ENCODE results near the gene MAMDC4. TPM values are rescaled to one million over a fixed set of nuclear protein-coding genes. Genes with fewer than 3 reads are reported as not detected.
"Not testable (repeated sequence)": the region's sequence is repeated elsewhere in the genome, so short reads cannot be mapped to it uniquely, and the experiment has no call there.

The MAMDC4 gene
- total RNA-seq, 1 donor from 2014 or later: 7.7 TPM

DNA sequence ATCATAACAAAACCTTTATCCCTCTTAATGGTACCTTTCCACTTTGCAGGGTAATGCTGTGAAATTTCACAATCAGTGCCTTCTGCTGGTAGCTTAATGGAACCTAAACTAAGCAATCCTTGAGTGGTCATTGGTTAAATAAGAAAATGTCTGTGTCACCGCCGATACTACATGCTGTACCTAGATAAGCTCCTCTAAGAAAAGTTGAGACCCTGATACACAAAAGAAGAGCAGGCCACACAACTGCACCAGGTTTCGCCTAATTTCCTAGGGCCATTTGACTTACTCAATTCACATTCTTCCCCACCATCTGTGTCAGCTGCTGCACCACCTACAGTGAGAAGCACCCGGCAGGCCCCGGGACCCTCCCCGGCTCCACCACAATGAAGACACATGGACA lies 23.0 kb downstream of the MAMDC4 start:
- no peak overlapping the region for H3K4me3 Mint-ChIP-seq (ENCODE audit: unreplicated experiment)
- no peaks in the 10 kb centered on the region for H3K4me1 Mint-ChIP-seq (ENCODE audit: low read depth)
- H3K27me3 Mint-ChIP-seq (ENCODE audit: low read depth): peaks cover 3% of the 10 kb centered on the region
- no peaks in the 10 kb centered on the region for H3K36me3 Mint-ChIP-seq (ENCODE audit: low read depth)
- H3K27ac Mint-ChIP-seq (ENCODE audit: unreplicated experiment): no peak overlapping the region
- DNase-seq (ENCODE audit: low spot score): no peak
- H3K9me3 Mint-ChIP-seq (ENCODE audit: low read depth): peaks cover 2% of the 10 kb centered on the region
- TF ChIP-seq, protein P1, sequence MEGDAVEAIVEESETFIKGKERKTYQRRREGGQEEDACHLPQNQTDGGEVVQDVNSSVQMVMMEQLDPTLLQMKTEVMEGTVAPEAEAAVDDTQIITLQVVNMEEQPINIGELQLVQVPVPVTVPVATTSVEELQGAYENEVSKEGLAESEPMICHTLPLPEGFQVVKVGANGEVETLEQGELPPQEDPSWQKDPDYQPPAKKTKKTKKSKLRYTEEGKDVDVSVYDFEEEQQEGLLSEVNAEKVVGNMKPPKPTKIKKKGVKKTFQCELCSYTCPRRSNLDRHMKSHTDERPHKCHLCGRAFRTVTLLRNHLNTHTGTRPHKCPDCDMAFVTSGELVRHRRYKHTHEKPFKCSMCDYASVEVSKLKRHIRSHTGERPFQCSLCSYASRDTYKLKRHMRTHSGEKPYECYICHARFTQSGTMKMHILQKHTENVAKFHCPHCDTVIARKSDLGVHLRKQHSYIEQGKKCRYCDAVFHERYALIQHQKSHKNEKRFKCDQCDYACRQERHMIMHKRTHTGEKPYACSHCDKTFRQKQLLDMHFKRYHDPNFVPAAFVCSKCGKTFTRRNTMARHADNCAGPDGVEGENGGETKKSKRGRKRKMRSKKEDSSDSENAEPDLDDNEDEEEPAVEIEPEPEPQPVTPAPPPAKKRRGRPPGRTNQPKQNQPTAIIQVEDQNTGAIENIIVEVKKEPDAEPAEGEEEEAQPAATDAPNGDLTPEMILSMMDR (IDR thresholded peaks at IDR 0.05): no peak

GRCh38 chr9:136876476-136876875 lies 24.3 kb downstream of the MAMDC4 start:
- no peak overlapping the region for H3K27ac Mint-ChIP-seq (ENCODE audit: unreplicated experiment)
- no peak overlapping the region for H3K4me3 Mint-ChIP-seq (ENCODE audit: unreplicated experiment)
- H3K27me3 Mint-ChIP-seq (ENCODE audit: low read depth): peaks cover 3% of the 10 kb centered on the region
- H3K4me1 Mint-ChIP-seq (ENCODE audit: low read depth): peaks cover 1% of the 10 kb centered on the region
- TF ChIP-seq, protein P1 (IDR thresholded peaks at IDR 0.05): no peak
- peaks cover 2% of the 10 kb centered on the region for H3K9me3 Mint-ChIP-seq (ENCODE audit: low read depth)
- DNase-seq (ENCODE audit: low spot score): no peak
- H3K36me3 Mint-ChIP-seq (ENCODE audit: low read depth): no peaks in the 10 kb centered on the region

GRCh38 chr9:136880651-136881050 lies 28.5 kb downstream of the MAMDC4 start:
- H3K36me3 Mint-ChIP-seq (ENCODE audit: low read depth): no peaks in the 10 kb centered on the region
- DNase-seq (ENCODE audit: low spot score): no peak
- peaks cover 3% of the 10 kb centered on the region for H3K27me3 Mint-ChIP-seq (ENCODE audit: low read depth)
- TF ChIP-seq, protein P1 (IDR thresholded peaks at IDR 0.05): no peak
- H3K27ac Mint-ChIP-seq (ENCODE audit: unreplicated experiment): no peak overlapping the region
- H3K4me1 Mint-ChIP-seq (ENCODE audit: low read depth): peaks cover 19% of the 10 kb centered on the region
- H3K9me3 Mint-ChIP-seq (ENCODE audit: low read depth): no peaks in the 10 kb centered on the region
- no peak overlapping the region for H3K4me3 Mint-ChIP-seq (ENCODE audit: unreplicated experiment)

GRCh38 chr9:136881691-136882108 lies 29.6 kb downstream of the MAMDC4 start:
- Mint-ChIP-seq H3K27ac (ENCODE audit: unreplicated experiment) (no peak overlapping the region), H3K4me3 (ENCODE audit: unreplicated experiment) (no peak overlapping the region), H3K27me3 (ENCODE audit: low read depth) (no peaks in the 10 kb centered on the region), H3K4me1 (ENCODE audit: low read depth) (peaks cover 20% of the 10 kb centered on the region), H3K36me3 (ENCODE audit: low read depth) (no peaks in the 10 kb centered on the region), H3K9me3 (ENCODE audit: low read depth) (no peaks in the 10 kb centered on the region)
- TF ChIP-seq, protein P1 (IDR thresholded peaks at IDR 0.05): no peak
- no peak for DNase-seq (ENCODE audit: low spot score)

DNA sequence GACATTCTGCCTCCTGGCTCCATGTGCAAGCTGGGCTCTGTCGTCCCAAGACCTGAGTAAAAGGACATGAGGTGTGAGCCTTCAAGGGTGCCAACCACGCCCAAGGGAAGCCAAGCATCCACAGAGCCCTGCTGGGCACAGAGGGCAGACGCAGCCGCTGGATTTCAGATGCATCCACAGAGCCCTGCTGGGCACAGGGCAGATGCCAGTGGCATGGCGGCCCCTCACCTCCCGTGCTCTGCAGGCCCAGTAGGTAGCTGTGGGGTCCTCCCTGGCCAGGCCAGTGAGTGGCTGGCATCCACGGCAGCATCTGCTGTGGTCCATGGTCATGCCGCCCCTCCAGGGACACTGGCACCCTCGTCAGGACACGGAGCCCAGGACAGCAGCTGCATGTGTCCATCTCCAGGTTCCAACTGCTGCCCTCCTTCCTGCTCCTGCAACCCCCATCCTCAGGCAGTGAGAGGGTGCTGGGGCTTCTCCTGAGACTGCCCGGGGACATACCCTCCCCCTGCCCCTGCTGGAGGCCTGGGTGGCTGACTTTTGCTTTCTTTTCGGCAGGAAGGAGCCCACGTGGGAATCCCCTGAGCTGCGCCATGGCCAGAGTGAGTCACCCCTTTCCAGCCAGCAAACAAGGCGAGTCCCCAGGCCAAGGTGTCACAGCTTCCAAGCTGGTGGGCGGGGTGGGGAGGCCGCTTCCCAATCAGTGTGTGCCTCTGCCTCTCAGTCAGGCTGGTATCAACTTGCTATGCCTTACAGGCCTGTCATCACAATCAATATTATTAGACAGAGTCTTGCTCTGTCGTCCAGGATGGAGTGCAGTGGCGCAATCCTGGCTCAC lies 30.2 kb downstream of the MAMDC4 start:
- H3K27ac Mint-ChIP-seq (ENCODE audit: unreplicated experiment): no peak overlapping the region
- H3K4me1 Mint-ChIP-seq (ENCODE audit: low read depth): peaks cover 24% of the 10 kb centered on the region
- H3K9me3 Mint-ChIP-seq (ENCODE audit: low read depth): no peaks in the 10 kb centered on the region
- no peaks in the 10 kb centered on the region for H3K36me3 Mint-ChIP-seq (ENCODE audit: low read depth)
- H3K4me3 Mint-ChIP-seq (ENCODE audit: unreplicated experiment): no peak overlapping the region
- no peak for DNase-seq (ENCODE audit: low spot score)
- no peaks in the 10 kb centered on the region for H3K27me3 Mint-ChIP-seq (ENCODE audit: low read depth)
- TF ChIP-seq, protein P1 (IDR thresholded peaks at IDR 0.05): no peak

GRCh38 chr9:136882947-136883283 lies 30.8 kb downstream of the MAMDC4 start:
- H3K27me3 Mint-ChIP-seq (ENCODE audit: low read depth); H3K36me3 Mint-ChIP-seq (ENCODE audit: low read depth); H3K9me3 Mint-ChIP-seq (ENCODE audit: low read depth); H3K4me3 Mint-ChIP-seq (ENCODE audit: unreplicated experiment); DNase-seq (ENCODE audit: low spot score); H3K27ac Mint-ChIP-seq (ENCODE audit: unreplicated experiment): not testable (repeated sequence)
- H3K4me1 Mint-ChIP-seq (ENCODE audit: low read depth): peaks cover 28% of the 10 kb centered on the region

DNA sequence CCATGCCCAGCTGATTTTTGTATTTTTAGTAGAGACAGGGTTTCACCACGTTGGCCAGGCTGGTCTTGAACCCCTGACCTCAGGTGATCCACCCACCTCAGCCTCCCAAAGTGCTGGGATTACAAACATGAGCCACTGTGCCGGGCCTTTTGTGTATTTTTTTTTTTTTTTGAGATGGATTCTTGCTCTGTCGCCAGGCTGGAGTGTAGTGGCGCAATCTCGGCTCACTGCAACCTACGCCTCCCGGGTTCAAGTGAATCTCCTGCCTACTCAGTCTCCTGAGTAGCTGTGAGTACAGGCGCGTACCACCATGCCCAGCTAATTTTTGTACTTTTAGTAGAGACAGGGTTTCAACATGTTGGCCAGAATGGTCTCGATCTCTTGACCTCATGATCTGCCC lies 31.5 kb downstream of the MAMDC4 start:
- not testable (repeated sequence) for H3K27me3 Mint-ChIP-seq (ENCODE audit: low read depth); H3K4me3 Mint-ChIP-seq (ENCODE audit: unreplicated experiment); DNase-seq (ENCODE audit: low spot score); H3K27ac Mint-ChIP-seq (ENCODE audit: unreplicated experiment); H3K36me3 Mint-ChIP-seq (ENCODE audit: low read depth); H3K9me3 Mint-ChIP-seq (ENCODE audit: low read depth)
- H3K4me1 Mint-ChIP-seq (ENCODE audit: low read depth): peaks cover 28% of the 10 kb centered on the region

All from chondrocyte (in vitro differentiated cells).